NCI-H1694 (cell line): ENCODE measurements around the gene CD2AP.
A peak's percentile ranks its signal among the peaks of the same experiment; 100 is the strongest.
"Not testable (repeated sequence)": the region's sequence is repeated elsewhere in the genome, so short reads cannot be mapped to it uniquely, and the experiment has no call there.

Source experiments
- DNase-seq: peaks from one replicate; lab custom pipeline; 2025; lab: John Stamatoyannopoulos, UW

Gene CD2AP

DNA sequence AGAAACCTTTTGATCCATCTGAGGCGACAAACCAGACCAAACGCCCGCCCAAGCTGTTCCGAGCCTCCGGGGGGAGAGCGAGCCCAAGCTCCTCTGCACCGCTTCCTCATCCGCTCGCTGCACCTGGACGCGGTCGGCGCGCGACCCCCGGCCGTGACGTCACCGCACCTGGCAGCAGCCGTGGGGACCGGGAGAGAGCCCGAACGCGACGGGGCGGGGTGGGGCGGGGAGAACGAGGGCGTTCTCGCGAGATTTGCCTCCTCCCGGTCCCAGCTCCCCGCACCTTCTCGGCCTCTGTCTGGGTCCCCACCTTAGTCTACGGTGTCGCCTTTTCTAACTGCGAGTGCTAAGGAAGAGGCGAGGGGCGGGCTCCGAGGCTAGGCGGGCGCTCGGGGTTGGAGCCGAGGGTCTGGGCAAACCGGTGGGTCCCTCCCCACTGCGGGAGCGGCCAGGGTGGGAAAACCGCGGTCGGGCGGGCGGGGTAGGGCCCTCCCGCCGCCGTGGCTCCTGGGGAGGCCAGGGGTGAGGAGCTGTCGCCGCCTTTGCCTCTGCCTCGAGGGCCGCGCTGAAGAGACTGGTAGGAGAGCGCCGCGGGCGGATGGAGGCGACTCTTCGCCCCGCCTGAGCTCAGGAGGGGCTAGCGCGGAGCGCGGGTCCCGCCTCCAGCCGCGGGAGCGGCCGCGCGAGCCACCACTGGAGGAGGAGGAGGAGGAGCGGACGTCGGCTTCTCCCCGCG, at the start of gene CD2AP:
Gene CD2AP, plus strand, starts transcription at position 293 of the 736 bp plus-strand sequence. CDS start 456 bp downstream, outside the sequence.
- DNase-seq, result peak; percentile 78

DNA sequence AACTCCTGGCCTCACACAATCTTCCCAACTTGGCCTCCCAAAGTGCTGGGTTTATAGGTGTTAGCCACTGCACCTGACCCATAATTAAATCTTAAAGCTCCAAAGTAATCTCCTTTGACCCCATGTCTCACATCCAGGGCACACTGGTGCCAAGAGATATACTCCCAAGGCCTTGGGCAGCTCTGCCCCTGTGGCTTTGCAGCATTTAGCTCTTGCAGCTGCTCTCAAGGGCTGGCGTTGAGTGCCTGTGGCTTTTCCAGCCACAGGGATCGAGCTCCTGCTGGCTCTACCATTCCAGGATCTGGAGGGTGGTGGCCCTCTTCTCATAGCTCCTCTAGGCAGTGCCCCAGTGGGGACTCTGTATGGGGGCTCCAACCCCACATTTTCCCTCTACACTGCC, 49.3 kb upstream of the CD2AP start:
- DNase-seq, result no peak

DNA sequence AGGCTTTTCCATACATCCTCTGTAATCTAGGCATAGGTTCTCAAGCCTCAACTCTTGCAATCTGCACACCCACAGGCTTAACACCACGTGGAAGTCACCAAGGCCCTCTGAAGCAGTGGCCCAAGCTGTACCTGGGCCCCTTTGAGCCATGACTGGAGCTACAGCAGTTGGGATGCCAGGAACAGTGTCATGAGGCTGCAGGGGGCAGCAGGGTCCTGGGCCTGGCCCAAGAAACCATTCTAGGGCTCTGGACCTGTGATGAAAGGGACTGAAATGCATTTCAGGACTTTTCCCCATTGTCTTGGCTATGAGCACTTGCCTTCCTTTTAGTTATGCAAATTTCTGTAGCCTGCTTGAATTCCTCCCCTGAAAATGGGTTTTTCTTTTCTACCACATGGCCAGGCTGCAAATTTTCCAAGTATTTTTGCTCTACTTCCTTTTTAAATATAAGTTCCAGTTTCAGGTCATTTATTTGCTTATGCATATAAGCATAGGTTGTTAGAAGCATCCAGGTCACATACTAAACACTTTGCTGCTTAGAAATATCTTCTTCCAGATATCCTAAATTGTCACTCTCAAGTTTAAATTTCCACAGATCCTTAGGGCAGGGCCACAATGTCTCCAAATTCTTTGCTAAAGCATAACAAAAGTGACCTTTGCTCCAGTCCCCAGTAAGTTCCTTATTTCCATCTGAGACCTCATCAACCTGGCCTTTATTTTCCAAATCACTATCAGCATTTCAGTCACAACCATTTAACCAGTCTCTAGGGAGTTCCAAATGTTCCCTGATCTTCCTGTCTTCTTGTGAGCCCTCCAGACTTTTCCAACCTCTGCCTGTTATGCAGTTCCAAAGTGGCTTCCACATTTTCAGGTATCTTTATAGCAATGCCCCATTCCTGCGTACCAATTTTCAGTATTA, 48.6 kb upstream of the CD2AP start:
- no peak for DNase-seq

DNA sequence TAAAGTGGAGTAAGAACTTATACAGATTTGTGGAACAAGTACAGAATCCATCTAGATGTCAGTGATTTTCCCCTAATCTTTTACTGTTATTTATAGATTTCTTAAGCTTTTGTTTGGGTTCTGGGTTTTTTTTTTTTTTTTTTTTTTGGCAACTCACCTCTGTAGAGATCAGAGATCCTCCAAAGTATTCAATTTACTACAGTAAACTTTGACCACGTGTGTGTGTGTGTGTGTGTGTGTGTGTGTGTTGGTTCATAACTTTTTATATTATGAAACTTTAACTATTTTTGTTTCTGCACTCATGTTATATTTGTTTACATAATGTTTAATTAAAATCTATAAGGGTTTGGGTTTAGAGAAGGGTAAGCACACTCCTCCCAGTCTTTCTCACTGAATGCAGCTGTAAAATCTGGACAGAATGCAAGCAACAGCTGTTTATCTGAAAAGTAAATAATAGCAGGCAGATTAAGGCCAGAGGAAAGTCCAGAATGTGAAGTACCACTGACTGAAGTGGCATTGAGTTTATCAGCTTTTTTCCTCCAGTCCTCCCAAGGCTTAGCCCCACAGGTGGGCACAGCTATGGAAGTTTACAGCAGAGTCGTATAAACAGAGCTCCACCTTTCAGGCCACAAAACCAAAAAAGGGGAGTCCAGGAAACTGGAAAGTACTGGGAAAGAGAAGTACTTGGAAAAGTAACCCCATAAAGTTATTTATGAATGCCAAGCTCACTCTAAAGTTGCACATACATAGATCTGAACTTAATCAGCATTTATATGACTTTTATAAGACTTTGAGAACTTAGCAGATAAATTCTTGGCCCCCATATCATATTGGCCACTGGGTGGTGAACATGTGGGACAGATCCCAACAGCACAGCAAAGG, 43.0 kb upstream of the CD2AP start:
- no peak for DNase-seq

GRCh38 chr6:47435254-47435612, 42.4 kb upstream of the CD2AP start:
- no peak for DNase-seq

GRCh38 chr6:47437592-47437991, 40.0 kb upstream of the CD2AP start:
- DNase-seq, result no peak

DNA sequence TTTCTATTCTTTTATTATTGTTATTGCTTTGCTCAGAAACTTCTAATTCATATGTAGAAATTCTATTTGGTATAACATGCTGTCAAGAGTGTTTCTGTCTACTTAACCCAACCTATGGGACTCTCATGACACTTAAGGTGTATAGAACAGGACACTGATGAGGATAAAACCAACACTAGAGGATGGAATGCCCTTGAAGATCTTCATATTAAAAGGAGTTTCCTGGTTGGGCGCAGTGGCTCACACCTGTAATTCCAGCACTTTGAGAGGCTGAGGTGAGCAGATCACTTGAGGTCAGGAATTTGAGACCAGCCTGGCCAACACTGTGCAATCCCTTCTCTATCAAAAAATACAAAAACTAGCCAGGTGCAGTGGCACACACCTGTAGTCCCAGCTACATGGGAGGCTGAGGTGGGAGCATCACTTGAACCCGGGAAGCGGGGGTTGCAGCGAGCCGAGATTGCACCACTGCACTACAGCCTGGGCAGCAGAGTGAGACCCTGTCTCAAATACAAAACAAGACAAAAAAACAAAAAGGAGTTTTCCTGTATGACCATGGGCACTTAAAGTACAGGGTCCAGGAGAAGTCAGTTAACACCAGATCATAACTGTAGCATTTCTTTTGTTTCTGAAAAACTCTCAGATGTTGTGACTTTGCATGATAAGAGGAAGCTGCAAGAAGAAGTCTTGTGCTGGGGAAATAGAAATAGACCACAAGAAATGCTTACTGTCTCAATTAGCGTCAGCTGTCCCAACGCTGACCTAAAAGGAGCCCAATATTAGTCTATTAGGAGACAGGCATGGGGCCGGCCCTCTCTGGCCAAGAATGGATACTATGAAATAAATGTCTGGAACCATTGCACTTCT, 38.9 kb upstream of the CD2AP start:
- no peak for DNase-seq

DNA sequence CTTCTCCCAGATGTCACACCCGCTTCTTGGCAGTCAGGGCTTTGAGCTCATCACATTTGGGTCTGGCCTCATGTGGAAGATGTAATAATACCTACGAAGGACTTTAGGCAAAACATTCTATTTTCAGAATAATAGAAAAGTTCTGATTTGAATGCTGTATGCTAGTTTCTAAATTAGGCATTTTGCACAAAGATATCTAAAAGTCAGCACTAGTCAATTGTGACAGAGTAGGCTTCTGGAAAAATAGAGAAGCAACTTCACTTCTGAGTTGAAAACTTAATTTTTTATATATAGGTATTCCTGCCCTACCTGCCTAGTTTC, 38.3 kb upstream of the CD2AP start:
- DNase-seq, result no peak

DNA sequence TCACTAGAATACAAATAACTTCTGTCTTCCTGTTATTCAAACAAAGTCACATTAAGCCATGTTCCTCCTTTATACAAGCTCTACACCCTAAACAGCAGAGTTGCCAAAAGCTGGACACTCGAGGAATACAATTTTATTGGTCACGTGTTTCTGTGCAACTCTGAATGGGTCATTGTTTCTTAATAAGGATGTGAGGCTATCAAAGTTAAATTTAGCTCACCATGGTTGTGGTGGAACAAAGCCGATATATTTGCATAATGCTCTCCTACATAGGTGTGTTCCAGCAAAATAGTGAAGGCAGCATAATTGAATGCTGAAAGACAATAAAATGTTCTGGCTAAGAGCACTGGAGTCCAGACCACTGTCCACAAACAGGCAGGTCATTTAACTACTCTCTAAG, 36.9 kb upstream of the CD2AP start:
- no peak for DNase-seq

GRCh38 chr6:47444964-47445363, 32.6 kb upstream of the CD2AP start:
- DNase-seq, result not testable (repeated sequence)

DNA sequence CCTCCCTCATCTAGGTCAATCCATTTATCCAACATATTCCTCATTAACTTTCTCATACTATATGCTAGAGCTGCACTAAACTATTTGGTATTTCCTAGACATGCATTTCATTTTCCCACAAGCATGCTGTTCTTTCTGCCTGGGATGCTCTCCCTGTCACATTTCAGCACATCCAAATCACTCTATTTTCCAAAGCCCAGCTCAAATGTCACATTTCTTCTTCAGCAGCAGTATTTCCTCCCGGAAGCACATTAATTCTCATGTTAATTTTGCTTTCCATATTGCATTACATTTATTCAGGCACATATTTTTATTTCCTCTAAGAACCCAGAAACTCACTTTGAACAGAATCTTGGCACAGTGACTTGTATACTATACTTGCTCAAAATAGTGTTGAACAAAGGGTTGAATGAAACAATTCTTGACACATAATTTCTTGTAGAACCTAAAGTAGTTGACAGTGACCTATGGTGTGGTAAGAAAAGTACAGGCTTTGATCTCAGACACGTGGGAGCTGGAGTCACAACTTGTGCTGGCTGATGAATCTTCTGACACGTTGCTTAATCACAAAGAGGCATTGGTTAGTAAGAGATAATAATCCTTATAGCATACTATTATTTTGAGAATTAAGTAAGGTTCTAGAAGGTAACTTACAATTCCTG, 30.8 kb upstream of the CD2AP start:
- no peak for DNase-seq

- DNase-seq, result no peak
These were observed 29.9 kb upstream of the CD2AP start for GRCh38 chr6:47447722-47448121.

DNA sequence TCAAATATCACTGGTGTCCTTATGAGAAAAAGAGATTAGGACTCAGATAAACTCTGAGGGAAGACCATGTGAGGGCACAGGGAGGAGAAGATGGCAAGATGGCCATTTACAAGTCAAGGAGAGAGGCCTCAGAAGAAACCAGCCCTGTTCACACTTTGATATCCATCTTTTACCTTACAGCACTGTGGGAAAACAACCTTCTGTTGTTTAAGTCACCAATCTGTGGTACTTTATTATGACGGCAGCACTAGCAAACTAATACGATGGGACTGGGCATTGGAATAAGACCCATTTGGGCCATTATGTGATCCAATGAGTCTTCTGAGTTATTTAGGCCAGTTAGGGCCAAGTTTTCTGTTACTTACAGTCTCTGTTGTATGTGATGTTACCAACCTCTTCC, 26.4 kb upstream of the CD2AP start:
- DNase-seq, result no peak

- no peak for DNase-seq
These were observed 24.7 kb upstream of the CD2AP start for GRCh38 chr6:47452899-47453298.

DNA sequence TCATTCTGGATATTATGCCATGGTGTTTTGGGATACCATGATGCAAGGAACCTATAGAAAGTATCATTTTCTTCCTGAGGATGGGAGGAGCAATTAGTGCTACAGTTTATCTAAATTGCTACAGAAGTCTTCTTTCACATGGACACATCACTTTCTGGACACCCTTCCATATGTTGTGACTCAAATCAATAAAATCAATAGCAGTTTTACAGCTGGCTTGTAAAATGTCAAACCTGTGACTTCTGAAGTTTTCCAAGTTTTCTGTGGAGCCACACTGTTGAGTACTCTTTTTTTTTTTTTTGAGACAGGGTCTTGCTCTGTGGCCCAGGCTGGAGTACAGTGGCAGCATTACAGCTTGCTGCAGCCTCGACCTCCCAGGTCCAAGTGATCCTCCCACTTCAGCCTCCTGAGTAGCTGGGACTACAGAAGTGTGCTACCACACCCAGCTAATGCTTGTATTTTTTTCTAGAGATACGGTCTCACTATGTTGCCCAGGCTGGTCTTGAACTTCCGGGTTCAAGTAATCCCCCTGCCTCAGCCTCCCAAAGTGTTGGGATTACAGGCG, 24.1 kb upstream of the CD2AP start:
- no peak for DNase-seq

DNA sequence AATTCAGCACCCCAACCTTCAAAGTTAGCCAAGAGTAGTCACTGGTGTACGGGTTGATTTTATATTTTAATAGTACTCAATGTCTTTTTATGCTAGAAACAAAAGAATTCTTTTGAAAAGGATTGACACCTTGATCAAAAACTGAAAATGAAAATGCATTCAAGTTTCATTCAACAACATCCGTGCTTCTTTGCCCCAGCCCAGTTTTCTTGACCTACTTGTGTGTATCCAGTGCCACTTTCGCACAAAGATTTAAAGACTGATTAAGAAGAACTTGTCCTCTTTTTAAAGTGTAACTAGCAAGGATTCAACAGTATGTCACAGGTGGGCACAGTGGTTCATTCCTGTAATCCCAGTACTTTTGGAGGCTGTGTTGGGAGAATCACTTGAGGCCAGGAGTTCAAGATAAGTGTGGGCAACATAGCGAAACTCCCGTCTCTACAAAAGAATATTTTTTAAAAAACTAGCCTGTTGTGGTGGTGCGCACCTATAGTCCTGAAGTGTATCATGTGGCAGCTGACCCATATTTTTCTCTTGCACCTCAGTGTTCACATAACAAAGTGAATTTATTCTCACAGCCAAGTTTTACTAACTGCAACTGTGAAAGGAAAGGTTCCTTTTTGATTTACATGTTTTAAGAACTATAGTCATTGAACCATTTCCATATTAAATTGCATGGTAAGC, 22.7 kb upstream of the CD2AP start:
- no peak for DNase-seq

- DNase-seq, result no peak
These were observed 21.9 kb upstream of the CD2AP start for GRCh38 chr6:47455533-47456209.

DNA sequence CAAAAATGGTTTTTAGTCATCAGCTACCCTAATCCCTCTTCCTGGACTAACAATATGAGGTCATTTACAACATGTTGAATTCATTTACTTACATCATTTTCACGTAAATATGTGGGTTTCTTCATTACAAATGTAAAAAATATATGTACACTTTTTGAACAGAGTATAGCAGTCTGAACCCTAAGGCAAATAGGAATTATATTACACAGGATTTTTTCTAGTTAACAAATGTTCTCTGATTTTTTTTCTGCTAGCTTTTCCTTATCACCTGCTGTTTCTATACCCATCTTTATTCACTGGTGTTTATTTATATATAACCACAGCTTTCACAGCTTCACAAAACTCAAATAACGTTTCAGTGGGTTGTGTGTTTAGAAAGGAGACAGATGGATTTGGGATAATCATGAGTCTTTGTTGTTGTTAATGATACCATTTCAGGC, 21.0 kb upstream of the CD2AP start:
- DNase-seq, result no peak

- no peak for DNase-seq
These were observed 20.2 kb upstream of the CD2AP start for GRCh38 chr6:47457370-47457769.
